GM18951 (cell line): ENCODE data around the gene TRIM34.

Experiments used
- POLR2A ChIP-seq: IDR thresholded peaks from 4 replicates; pipeline ENCODE4 v1.6.1; 2011; ENCODE audit warnings: mild to moderate bottlenecking; ENCODE audit not compliant: insufficient read length, insufficient read depth; ENCODE audit errors: extremely low read depth
- in situ Hi-C: fragments of 300-500 bp; cut with MboI; formaldehyde crosslinking; loops from one replicate; pipeline ENCODE4 v1.12.0; 2022; ENCODE audit warnings: low sequenced_read_pairs, mixed read lengths, inconsistent platforms; ENCODE audit not compliant: unreplicated experiment

Gene TRIM34

DNA sequence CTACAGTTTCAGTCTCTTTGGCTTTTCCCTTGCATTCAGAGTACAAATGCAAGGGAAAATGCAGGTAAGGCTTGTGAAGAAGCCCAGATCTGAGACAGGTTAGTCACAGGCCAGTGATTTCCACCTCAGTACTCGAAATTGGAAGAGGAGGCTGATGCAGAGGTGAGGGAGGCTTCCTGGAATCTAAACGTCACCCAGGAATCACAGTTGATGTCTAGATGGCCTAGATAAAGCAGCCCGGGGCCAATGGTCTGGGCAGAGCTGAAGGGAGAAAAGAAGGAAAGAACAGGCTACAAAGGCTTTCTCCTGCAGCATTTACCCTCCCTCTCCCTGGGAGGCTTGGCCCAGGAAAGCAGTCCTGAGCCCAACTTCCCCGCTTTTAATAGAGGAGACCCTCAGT is 19.9 kb upstream of the TRIM34 start:
- no peak for TF ChIP-seq POLR2A
- in situ Hi-C loops: no loop called here

DNA sequence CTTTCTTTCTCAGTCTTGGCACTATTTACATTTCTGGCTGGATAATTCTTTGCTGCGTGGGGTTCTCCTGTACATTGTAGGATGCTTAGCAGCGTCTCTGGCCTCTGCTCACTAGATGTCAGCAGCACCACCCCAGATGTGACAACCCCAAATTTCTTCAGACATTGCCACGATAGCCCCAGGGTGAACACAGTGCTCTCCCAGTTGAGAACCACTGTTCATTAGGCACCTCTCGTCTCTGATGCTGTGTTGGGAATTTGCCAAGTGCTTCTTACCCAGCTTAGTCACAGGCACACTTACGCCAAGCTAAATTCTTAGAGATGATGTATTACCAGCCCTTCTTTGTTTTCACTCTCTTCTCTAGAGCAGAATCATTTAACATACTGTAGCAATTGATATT is 19.0 kb upstream of the TRIM34 start:
- in situ Hi-C loops: no loop called here
- no peak for TF ChIP-seq POLR2A

- in situ Hi-C loops: no loop called here
Observed at GRCh38 chr11:5608808-5609207, 16.0 kb upstream of the TRIM34 start.

GRCh38 chr11:5610446-5610845 is 14.4 kb upstream of the TRIM34 start:
- TF ChIP-seq POLR2A: no peak
- in situ Hi-C loops: no loop called here

More at GRCh38 chr11:5608808-5609207, 16.0 kb upstream of the TRIM34 start:
- no peak for TF ChIP-seq POLR2A

DNA sequence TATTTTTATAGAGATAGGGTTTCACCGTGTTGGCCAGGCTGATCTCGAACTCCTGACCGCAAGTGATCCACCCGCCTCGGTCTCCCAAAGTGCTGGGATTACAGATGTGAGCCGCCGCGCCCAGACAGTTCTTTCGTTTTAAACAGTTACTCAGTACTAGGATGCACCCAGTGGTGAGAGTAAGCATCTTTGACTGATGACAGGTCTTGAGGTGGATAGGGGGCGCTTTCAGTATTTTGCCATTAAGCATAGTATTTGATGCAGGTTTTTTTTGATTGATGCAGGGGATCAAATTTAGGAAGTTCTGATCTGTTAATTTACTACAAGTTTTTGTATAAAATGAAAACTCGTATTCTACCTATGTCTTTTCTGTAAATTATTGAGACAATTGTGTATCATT is 13.2 kb upstream of the TRIM34 start:
- no peak for TF ChIP-seq POLR2A
- in situ Hi-C loops: no loop called here

DNA sequence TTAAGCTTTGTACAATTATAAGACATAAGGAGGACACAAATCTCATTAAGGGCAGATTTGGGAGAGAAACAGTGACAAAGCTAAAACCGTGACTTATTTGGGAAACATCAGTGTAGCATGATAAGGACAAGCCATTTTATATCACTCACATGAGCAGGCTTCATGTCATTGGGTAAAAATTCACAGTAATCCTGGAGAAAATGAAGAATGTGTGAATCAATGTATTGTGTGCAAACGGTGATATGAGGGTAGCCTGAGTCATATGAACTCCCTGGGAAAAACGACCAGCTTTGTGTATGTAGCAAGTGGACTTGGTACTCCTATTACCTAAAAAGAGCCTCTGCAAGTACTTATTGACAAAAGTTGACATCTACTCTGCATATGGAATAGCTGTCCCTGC is 6.0 kb upstream of the TRIM34 start:
- no peak for TF ChIP-seq POLR2A
- in situ Hi-C loops: no loop called here

DNA sequence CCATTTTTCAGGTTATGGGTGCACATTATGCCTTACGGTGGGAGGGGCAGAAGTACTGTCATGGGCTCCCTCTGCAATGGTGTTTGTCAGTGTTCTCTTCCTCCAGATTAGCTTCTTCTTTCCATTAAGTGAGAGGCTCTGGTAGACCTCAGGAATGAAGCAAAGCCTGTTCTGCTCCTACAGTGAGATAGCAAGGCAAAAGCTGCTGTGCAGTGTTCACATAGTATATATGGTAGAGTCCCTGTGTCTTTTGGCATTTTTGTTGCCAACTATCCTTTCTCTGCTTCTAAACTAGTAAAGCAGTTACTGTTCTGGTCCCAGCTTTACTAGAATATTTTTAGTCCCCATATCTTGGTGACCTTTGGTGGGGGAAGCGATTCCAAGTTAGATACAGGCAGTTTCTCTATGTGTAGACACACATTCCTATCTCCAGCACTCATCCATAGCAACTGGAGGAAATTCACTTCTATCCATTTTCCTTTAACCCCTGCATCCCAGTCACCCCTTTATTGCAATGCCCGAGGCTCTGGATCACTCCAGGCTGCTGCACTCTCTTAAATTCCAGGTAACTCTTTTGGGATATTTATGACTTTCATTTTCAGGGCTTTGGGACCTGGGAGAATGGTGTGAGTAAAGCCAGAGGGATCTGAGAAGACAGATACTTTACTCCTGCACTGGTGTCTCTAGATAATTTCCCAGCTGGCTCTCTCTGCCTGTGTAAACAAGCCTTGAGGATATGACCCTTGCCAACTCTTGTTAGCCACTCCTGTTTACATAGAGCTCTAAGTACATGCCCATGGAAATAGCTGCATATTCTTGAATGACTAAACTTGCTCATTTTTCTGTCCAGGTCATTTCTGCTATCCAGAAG is 3.9 kb upstream of the TRIM34 start:
- TF ChIP-seq POLR2A: no peak
- in situ Hi-C loops: no loop called here

GRCh38 chr11:5621580-5621979 is 3.2 kb upstream of the TRIM34 start:
- in situ Hi-C loops: no loop called here
- TF ChIP-seq POLR2A: no peak

- in situ Hi-C loops: no loop called here
Observed at GRCh38 chr11:5622802-5623201, 2.0 kb upstream of the TRIM34 start.

GRCh38 chr11:5625281-5625680 is 480 bp downstream of the TRIM34 start:
- in situ Hi-C loops: no loop called here
- TF ChIP-seq POLR2A: no peak

More at GRCh38 chr11:5622802-5623201, 2.0 kb upstream of the TRIM34 start:
- TF ChIP-seq POLR2A: no peak

GRCh38 chr11:5626196-5626595 is 1.4 kb downstream of the TRIM34 start:
- no peak for TF ChIP-seq POLR2A
- in situ Hi-C loops: no loop called here

- no peak for TF ChIP-seq POLR2A
- in situ Hi-C loops: no loop called here
Observed at GRCh38 chr11:5631417-5631816, 6.6 kb downstream of the TRIM34 start.

- TF ChIP-seq POLR2A: no peak
- in situ Hi-C loops: no loop called here
Observed at GRCh38 chr11:5631969-5632635, 7.3 kb downstream of the TRIM34 start.

DNA sequence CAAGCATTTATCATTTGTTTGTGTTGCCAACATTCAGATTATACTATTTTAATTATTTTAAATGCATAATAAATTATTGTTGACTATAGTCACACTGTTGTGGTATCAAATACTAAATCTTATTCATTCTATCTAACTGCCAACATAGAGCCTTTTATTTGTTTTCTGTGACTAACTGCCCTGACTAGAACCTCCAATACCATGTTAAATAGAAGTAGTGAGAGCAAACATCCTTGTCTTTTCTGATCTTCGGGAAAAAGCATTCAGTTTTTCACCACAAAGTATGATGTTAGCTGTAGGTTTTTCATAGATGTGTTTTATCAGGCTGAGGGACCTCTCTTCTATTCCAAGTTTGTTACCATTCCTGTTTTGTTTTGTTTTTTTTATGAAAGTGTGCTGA is 15.2 kb downstream of the TRIM34 start:
- in situ Hi-C loops: no loop called here
- no peak for TF ChIP-seq POLR2A
